Epithelial cell of esophagus (primary cell): ENCODE data around the gene PRPF19.

Source experiments
- DNase-seq: peaks from one replicate; pipeline ENCODE4 v3.0.0; 2010; ENCODE audit warnings: low read depth
- H3K4me3 ChIP-seq: 2 replicates; pipeline ENCODE4 v1.5.1; 2011; ENCODE audit warnings: mild to moderate bottlenecking, low read length, control low read depth
- CTCF ChIP-seq: IDR thresholded peaks from 2 replicates; pipeline ENCODE4 v1.5.1; 2011; ENCODE audit warnings: low read depth, mild to moderate bottlenecking, low read length, control low read depth, inconsistent platforms; ENCODE audit not compliant: insufficient read depth; ENCODE audit errors: missing control alignments

PRPF19 gene

GRCh38 chr11:60895687-60896086 lies 10.7 kb downstream of the PRPF19 start:
- no peak for TF ChIP-seq CTCF
- DNase-seq = no peak
- no peak overlapping the region for H3K4me3 ChIP-seq

GRCh38 chr11:60891103-60891741 lies 15.2 kb downstream of the PRPF19 start:
- DNase-seq = no peak
- no peak overlapping the region for H3K4me3 ChIP-seq
- TF ChIP-seq CTCF = no peak

- no peak for DNase-seq
- no peak for TF ChIP-seq CTCF
- H3K4me3 ChIP-seq = no peak overlapping the region
These were observed 15.7 kb downstream of the PRPF19 start for GRCh38 chr11:60890696-60891095.

GRCh38 chr11:60889869-60890311 lies 16.5 kb downstream of the PRPF19 start:
- DNase-seq = no peak
- no peak for TF ChIP-seq CTCF
- no peak overlapping the region for H3K4me3 ChIP-seq

- peak; percentile 61 for DNase-seq
- no peak overlapping the region for H3K4me3 ChIP-seq
- peak; percentile 48 for TF ChIP-seq CTCF
These were observed 18.8 kb downstream of the PRPF19 start for GRCh38 chr11:60887556-60887955.

GRCh38 chr11:60880643-60881282 lies 25.6 kb downstream of the PRPF19 start:
- no peak overlapping the region for H3K4me3 ChIP-seq
- no peak for TF ChIP-seq CTCF
- no peak for DNase-seq

GRCh38 chr11:60879971-60880588 lies 26.3 kb downstream of the PRPF19 start:
- H3K4me3 ChIP-seq = no peak overlapping the region
- no peak for TF ChIP-seq CTCF
- DNase-seq = no peak
